ENCODE results near the gene CAMTA1.

CAMTA1 gene

GRCh38 chr1:7483634-7484383 is 698.6 kb downstream of the CAMTA1 start:
- Histone ChIP-seq H3K9me3 (ENCODE audit: control insufficient read depth, insufficient read depth, low read depth, low read length) (no peaks in the 10 kb centered on the region), H3K4me3 (ENCODE audit: low read depth, low read length) (no peak overlapping the region), H3K27ac (ENCODE audit: extremely low read depth, low read depth, low read length) (no peak overlapping the region), H3K36me3 (ENCODE audit: control insufficient read depth in 2 of 2, insufficient read depth in 1 of 2, low read length in 2 of 2) (no peaks in the 10 kb centered on the region), H3K4me1 (ENCODE audit: control insufficient read depth, insufficient read depth, low read length) (no peaks in the 10 kb centered on the region)
- TF ChIP-seq ZNF211 (tag by site-specific recombination; IDR thresholded peaks at IDR 0.05; ENCODE audit: low read depth) (no peak), ZNF514 (tag by site-specific recombination; IDR thresholded peaks at IDR 0.05) (no peak), RBAK (tag by site-specific recombination; IDR thresholded peaks at IDR 0.05) (no peak), ZNF114 (tag by site-specific recombination; IDR thresholded peaks at IDR 0.05) (no peak), ZNF184 (tag by site-specific recombination; IDR thresholded peaks at IDR 0.05) (no peak), ZNF121 (tag by site-specific recombination; IDR thresholded peaks at IDR 0.05) (no peak), ZNF610 (tag by site-specific recombination; IDR thresholded peaks at IDR 0.05; ENCODE audit: borderline replicate concordance) (no peak), WT1 (tag by site-specific recombination; IDR thresholded peaks at IDR 0.05) (no peak), ZNF830 (tag by site-specific recombination; IDR thresholded peaks at IDR 0.05; ENCODE audit: low read depth) (no peak), ZBTB17 (tag by site-specific recombination; IDR thresholded peaks at IDR 0.05) (no peak), ZBTB26 (tag by site-specific recombination; optimal IDR thresholded peaks at IDR 0.05) (no peak), SETDB1 (IDR thresholded peaks at IDR 0.05; ENCODE audit: insufficient read length, low read length) (no peak), ZXDB (tag by site-specific recombination; IDR thresholded peaks at IDR 0.05) (no peak), ZSCAN23 (tag by site-specific recombination; IDR thresholded peaks at IDR 0.05) (no peak), SP7 (tag by site-specific recombination; IDR thresholded peaks at IDR 0.05) (no peak), ZNF214 (tag by site-specific recombination; IDR thresholded peaks at IDR 0.05; ENCODE audit: borderline replicate concordance) (no peak)
- TF ChIP-seq, protein P1, sequence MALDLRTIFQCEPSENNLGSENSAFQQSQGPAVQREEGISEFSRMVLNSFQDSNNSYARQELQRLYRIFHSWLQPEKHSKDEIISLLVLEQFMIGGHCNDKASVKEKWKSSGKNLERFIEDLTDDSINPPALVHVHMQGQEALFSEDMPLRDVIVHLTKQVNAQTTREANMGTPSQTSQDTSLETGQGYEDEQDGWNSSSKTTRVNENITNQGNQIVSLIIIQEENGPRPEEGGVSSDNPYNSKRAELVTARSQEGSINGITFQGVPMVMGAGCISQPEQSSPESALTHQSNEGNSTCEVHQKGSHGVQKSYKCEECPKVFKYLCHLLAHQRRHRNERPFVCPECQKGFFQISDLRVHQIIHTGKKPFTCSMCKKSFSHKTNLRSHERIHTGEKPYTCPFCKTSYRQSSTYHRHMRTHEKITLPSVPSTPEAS (tag by site-specific recombination; IDR thresholded peaks at IDR 0.05), result no peak
- TF ChIP-seq, protein P2, sequence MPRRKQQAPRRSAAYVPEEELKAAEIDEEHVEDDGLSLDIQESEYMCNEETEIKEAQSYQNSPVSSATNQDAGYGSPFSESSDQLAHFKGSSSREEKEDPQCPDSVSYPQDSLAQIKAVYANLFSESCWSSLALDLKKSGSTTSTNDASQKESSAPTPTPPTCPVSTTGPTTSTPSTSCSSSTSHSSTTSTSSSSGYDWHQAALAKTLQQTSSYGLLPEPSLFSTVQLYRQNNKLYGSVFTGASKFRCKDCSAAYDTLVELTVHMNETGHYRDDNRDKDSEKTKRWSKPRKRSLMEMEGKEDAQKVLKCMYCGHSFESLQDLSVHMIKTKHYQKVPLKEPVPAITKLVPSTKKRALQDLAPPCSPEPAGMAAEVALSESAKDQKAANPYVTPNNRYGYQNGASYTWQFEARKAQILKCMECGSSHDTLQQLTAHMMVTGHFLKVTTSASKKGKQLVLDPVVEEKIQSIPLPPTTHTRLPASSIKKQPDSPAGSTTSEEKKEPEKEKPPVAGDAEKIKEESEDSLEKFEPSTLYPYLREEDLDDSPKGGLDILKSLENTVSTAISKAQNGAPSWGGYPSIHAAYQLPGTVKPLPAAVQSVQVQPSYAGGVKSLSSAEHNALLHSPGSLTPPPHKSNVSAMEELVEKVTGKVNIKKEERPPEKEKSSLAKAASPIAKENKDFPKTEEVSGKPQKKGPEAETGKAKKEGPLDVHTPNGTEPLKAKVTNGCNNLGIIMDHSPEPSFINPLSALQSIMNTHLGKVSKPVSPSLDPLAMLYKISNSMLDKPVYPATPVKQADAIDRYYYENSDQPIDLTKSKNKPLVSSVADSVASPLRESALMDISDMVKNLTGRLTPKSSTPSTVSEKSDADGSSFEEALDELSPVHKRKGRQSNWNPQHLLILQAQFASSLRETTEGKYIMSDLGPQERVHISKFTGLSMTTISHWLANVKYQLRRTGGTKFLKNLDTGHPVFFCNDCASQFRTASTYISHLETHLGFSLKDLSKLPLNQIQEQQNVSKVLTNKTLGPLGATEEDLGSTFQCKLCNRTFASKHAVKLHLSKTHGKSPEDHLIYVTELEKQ (tag by site-specific recombination; IDR thresholded peaks at IDR 0.05; ENCODE audit: borderline replicate concordance), result no peak
- TF ChIP-seq, protein P3, sequence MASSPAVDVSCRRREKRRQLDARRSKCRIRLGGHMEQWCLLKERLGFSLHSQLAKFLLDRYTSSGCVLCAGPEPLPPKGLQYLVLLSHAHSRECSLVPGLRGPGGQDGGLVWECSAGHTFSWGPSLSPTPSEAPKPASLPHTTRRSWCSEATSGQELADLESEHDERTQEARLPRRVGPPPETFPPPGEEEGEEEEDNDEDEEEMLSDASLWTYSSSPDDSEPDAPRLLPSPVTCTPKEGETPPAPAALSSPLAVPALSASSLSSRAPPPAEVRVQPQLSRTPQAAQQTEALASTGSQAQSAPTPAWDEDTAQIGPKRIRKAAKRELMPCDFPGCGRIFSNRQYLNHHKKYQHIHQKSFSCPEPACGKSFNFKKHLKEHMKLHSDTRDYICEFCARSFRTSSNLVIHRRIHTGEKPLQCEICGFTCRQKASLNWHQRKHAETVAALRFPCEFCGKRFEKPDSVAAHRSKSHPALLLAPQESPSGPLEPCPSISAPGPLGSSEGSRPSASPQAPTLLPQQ (tag by site-specific recombination; IDR thresholded peaks at IDR 0.05), result no peak
- TF ChIP-seq, protein P4, sequence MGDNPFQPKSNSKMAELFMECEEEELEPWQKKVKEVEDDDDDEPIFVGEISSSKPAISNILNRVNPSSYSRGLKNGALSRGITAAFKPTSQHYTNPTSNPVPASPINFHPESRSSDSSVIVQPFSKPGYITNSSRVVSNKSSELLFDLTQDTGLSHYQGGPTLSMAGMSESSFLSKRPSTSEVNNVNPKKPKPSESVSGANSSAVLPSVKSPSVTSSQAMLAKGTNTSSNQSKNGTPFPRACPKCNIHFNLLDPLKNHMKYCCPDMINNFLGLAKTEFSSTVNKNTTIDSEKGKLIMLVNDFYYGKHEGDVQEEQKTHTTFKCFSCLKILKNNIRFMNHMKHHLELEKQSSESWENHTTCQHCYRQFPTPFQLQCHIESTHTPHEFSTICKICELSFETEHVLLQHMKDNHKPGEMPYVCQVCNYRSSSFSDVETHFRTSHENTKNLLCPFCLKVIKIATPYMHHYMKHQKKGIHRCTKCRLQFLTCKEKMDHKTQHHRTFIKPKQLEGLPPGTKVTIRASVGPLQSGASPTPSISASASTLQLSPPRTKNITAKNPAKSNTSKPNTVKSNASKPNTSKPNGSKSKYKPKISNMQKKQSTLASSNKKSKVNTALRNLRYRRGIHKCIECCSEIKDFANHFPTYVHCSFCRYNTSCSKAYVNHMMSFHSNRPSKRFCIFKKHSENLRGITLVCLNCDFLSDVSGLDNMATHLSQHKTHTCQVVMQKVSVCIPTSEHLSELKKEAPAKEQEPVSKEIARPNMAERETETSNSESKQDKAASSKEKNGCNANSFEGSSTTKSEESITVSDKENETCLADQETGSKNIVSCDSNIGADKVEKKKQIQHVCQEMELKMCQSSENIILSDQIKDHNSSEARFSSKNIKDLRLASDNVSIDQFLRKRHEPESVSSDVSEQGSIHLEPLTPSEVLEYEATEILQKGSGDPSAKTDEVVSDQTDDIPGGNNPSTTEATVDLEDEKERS (tag by site-specific recombination; IDR thresholded peaks at IDR 0.05), result no peak
- CTCF ChIA-PET, result no interaction called here
- POLR2A ChIA-PET, result no interaction called here

Data from HEK293 (cell line).